Measurements from ENCODE around the gene DICER1.

Gene DICER1

GRCh38 chr14:95149441-95149840 is 7.9 kb downstream of the DICER1 start:
- H3K36me3 ChIP-seq (ENCODE audit: insufficient read depth, low read length) = peaks cover 25% of the 10 kb centered on the region
- no peak for ATAC-seq (ENCODE audit: insufficient read depth, low read depth)
- TF ChIP-seq EZH2 (IDR thresholded peaks at IDR 0.05; ENCODE audit: borderline replicate concordance, low read depth, low read length, severe bottlenecking) (no peak), CTCF (IDR thresholded peaks at IDR 0.05; ENCODE audit: borderline replicate concordance, extremely low read depth, low read length, poor library complexity, severe bottlenecking) (no peak)
- H4K20me1 ChIP-seq (ENCODE audit: insufficient read depth, low read length) = peaks cover 44% of the 10 kb centered on the region; the same call in 1 of the 2 replicates
- DNase-seq = no peak
- no peaks in the 10 kb centered on the region for H3K27me3 ChIP-seq (ENCODE audit: insufficient read depth, low read length, poor library complexity)
- peaks cover 100% of the 10 kb centered on the region for H3K79me2 ChIP-seq (ENCODE audit: insufficient read depth, low read length)
- no peak overlapping the region for H3K4me3 ChIP-seq (ENCODE audit: low read depth in 1 of 2, low read length in 2 of 2)
- H2AFZ ChIP-seq (ENCODE audit: low read depth, low read length) = no peak overlapping the region
- no peak overlapping the region for H3K27ac ChIP-seq (ENCODE audit: low read length)
- H3K9me3 ChIP-seq (ENCODE audit: insufficient read depth, low read length, severe bottlenecking) = peaks cover 13% of the 10 kb centered on the region
- no peak overlapping the region for H3K9ac ChIP-seq (ENCODE audit: low read depth, low read length)
- peaks cover 8% of the 10 kb centered on the region for H3K4me1 ChIP-seq (ENCODE audit: insufficient read depth, low read length)
- H3K4me2 ChIP-seq (ENCODE audit: insufficient read depth, low read length) = no peak overlapping the region

DNA sequence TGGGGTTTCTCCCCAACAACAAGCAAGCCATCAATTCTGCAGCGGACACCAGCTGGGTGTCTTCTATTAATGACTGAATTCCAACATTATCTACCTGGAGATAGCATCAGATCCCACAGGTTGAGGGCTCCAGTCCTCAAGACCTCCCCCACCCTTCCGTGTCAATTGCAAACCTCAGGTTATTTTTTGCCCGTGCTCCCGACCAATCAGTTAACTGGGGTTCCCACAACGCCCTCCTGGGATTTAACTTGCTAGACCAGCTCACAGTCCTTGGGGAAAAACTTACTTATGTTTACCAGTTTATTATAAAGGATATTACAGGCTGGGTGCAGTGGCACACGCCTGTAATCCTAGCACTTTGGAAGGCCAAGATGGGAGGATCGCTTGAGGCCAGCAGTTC is 9.7 kb downstream of the DICER1 start:
- Histone ChIP-seq H4K20me1 (ENCODE audit: insufficient read depth, low read length) (peaks cover 35% of the 10 kb centered on the region; the same call in 1 of the 2 replicates), H3K4me3 (ENCODE audit: low read depth in 1 of 2, low read length in 2 of 2) (no peak overlapping the region)
- no peak for ATAC-seq (ENCODE audit: insufficient read depth, low read depth)

DNA sequence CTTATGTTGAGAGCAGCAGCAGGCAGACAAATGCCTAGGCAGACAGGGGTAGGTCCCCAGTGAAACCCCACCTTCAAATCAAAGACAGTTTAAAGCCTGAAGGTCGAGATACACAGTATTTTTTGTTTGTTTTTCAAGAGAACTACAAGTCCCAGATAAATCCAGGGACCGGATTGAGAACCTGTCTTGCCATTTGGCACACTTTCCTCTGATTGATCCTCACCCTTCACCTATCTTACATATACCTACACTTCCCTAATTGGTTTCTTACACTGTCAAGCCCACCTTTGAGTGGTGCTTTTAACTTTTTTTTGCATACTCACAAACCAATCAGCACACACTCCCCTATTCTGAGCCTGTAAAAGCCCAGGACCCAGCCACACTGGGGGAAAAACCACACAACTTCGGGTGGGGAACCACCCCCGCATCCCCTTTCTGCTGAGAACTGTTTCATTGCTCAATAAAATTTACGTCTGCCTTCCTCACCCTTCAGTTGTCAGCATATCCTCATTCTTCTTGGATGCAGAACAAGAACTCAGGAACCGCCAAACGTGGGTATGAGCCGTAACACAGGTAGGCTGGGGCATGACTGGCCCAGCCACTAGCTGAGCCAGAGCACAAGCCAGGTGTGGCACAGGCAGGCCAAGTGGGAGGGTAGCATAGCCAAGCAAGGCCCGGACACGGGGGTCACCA is 11.1 kb downstream of the DICER1 start:
- Histone ChIP-seq H3K4me3 (ENCODE audit: low read depth in 1 of 2, low read length in 2 of 2) (no peak overlapping the region), H3K27me3 (ENCODE audit: insufficient read depth, low read length, poor library complexity) (no peaks in the 10 kb centered on the region), H3K4me2 (ENCODE audit: insufficient read depth, low read length) (no peak overlapping the region), H4K20me1 (ENCODE audit: insufficient read depth, low read length) (peaks cover 32% of the 10 kb centered on the region; the same call in 1 of the 2 replicates), H3K36me3 (ENCODE audit: insufficient read depth, low read length) (peaks cover 31% of the 10 kb centered on the region), H3K79me2 (ENCODE audit: insufficient read depth, low read length) (peaks cover 100% of the 10 kb centered on the region), H3K27ac (ENCODE audit: low read length) (no peak overlapping the region), H3K4me1 (ENCODE audit: insufficient read depth, low read length) (peaks cover 2% of the 10 kb centered on the region; the same call in 1 of the 2 replicates), H3K9ac (ENCODE audit: low read depth, low read length) (no peak overlapping the region), H2AFZ (ENCODE audit: low read depth, low read length) (no peak overlapping the region), H3K9me3 (ENCODE audit: insufficient read depth, low read length, severe bottlenecking) (peaks cover 13% of the 10 kb centered on the region)
- TF ChIP-seq CTCF (IDR thresholded peaks at IDR 0.05; ENCODE audit: borderline replicate concordance, extremely low read depth, low read length, poor library complexity, severe bottlenecking) = no peak
- no peak for TF ChIP-seq EZH2 (IDR thresholded peaks at IDR 0.05; ENCODE audit: borderline replicate concordance, low read depth, low read length, severe bottlenecking)
- DNase-seq (no peak), ATAC-seq (ENCODE audit: insufficient read depth, low read depth) (no peak)

More for the DNA sequence above, 9.7 kb downstream of the DICER1 start:
- no peak for TF ChIP-seq CTCF (IDR thresholded peaks at IDR 0.05; ENCODE audit: borderline replicate concordance, extremely low read depth, low read length, poor library complexity, severe bottlenecking)
- no peak for TF ChIP-seq EZH2 (IDR thresholded peaks at IDR 0.05; ENCODE audit: borderline replicate concordance, low read depth, low read length, severe bottlenecking)
- peaks cover 2% of the 10 kb centered on the region; the same call in 1 of the 2 replicates for H3K4me1 ChIP-seq (ENCODE audit: insufficient read depth, low read length)
- H2AFZ ChIP-seq (ENCODE audit: low read depth, low read length) = no peak overlapping the region
- no peaks in the 10 kb centered on the region for H3K27me3 ChIP-seq (ENCODE audit: insufficient read depth, low read length, poor library complexity)
- peaks cover 100% of the 10 kb centered on the region for H3K79me2 ChIP-seq (ENCODE audit: insufficient read depth, low read length)
- H3K9ac ChIP-seq (ENCODE audit: low read depth, low read length) = no peak overlapping the region
- H3K4me2 ChIP-seq (ENCODE audit: insufficient read depth, low read length) = no peak overlapping the region
- peaks cover 13% of the 10 kb centered on the region for H3K9me3 ChIP-seq (ENCODE audit: insufficient read depth, low read length, severe bottlenecking)
- DNase-seq = no peak
- H3K27ac ChIP-seq (ENCODE audit: low read length) = no peak overlapping the region
- peaks cover 25% of the 10 kb centered on the region for H3K36me3 ChIP-seq (ENCODE audit: insufficient read depth, low read length)

All from DND-41 (cell line).